ENCODE measurements around the gene IER5. TPM values are rescaled to one million over a fixed set of nuclear protein-coding genes. Genes with fewer than 3 reads are reported as not detected.
"Not testable (repeated sequence)": the region's sequence is repeated elsewhere in the genome, so short reads cannot be mapped to it uniquely, and the experiment has no call there.

Gene IER5
- polyA plus RNA-seq, 1 of the 3 experiments (the other 2 are of a cell fraction): 52.9 TPM

GRCh38 chr1:181044449-181044966 is 44.0 kb upstream of the IER5 start:
- no peak for DNase-seq
- Histone ChIP-seq H3F3A (replicated peaks; ENCODE audit: insufficient read depth) (no peaks in the 10 kb centered on the region), H3K4me2 (no peak overlapping the region), H3K36me3 (replicated peaks in 1 of 2; ENCODE audit: control insufficient read depth in 1 of 2, insufficient read depth in 2 of 2, low read length in 1 of 2) (no peaks in the 10 kb centered on the region), H3K9me2 (no peaks in the 10 kb centered on the region), H3K9me3 (no peaks in the 10 kb centered on the region), H3K79me2 (ENCODE audit: insufficient read depth) (no peaks in the 10 kb centered on the region), H3K4me3 (ENCODE audit: low read depth in 2 of 2, low read length in 1 of 2) (no peak overlapping the region), H4K20me1 (ENCODE audit: insufficient read depth) (no peaks in the 10 kb centered on the region), H3K9ac (no peak overlapping the region), H2AFZ (ENCODE audit: low read depth) (no peak overlapping the region), H3K27ac (ENCODE audit: low read depth in 2 of 2, low read length in 1 of 2) (no peak overlapping the region), H3K27me3 (ENCODE audit: insufficient read depth) (no peaks in the 10 kb centered on the region), H3K4me1 (ENCODE audit: control insufficient read depth in 1 of 2, insufficient read depth in 2 of 2, low read depth in 1 of 2, low read length in 1 of 2) (no peaks in the 10 kb centered on the region; a peak in 1 of 4 replicates)
- TF ChIP-seq MXI1 (IDR thresholded peaks at IDR 0.05; ENCODE audit: low read depth, low read length): no peak
- no peak for TF ChIP-seq SMC3 (IDR thresholded peaks at IDR 0.05; ENCODE audit: low read depth, low read length)
- TF ChIP-seq TEAD4 (IDR thresholded peaks at IDR 0.05; ENCODE audit: borderline replicate concordance, insufficient read depth): no peak
- TF ChIP-seq ZBTB33 (IDR thresholded peaks at IDR 0.05; ENCODE audit: borderline replicate concordance, low read depth): no peak
- no peak for TF ChIP-seq SIN3A (IDR thresholded peaks at IDR 0.05; ENCODE audit: borderline replicate concordance, low read depth, low read length)
- no peak for TF ChIP-seq TCF12 (IDR thresholded peaks at IDR 0.05)
- TF ChIP-seq FOSL2 (IDR thresholded peaks at IDR 0.05; ENCODE audit: borderline replicate concordance, low read depth): no peak
- no peak for TF ChIP-seq FOXJ3 (CRISPR knock-in tag; IDR thresholded peaks at IDR 0.05)
- no peak for TF ChIP-seq GATA2 (CRISPR knock-in tag; IDR thresholded peaks at IDR 0.05)
- no peak for TF ChIP-seq TAF1 (IDR thresholded peaks at IDR 0.05; ENCODE audit: borderline replicate concordance, low read depth, low read length)
- no peak for TF ChIP-seq RCOR1 (IDR thresholded peaks at IDR 0.05; ENCODE audit: low read length)
- no peak for TF ChIP-seq RAD21 (IDR thresholded peaks at IDR 0.05; ENCODE audit: low read length)
- TF ChIP-seq POLR2AphosphoS5 (IDR thresholded peaks at IDR 0.05; ENCODE audit: low read depth, low read length): no peak
- no peak for TF ChIP-seq YY1 (IDR thresholded peaks at IDR 0.05; ENCODE audit: low read depth)
- TF ChIP-seq CHD2 (IDR thresholded peaks at IDR 0.05; ENCODE audit: low read length, partially characterized antibody): no peak
- no peak for TF ChIP-seq USF2 (IDR thresholded peaks at IDR 0.05; ENCODE audit: borderline replicate concordance, low read depth, low read length)
- TF ChIP-seq JUND (IDR thresholded peaks at IDR 0.05): no peak
- no peak for TF ChIP-seq IRF3 (IDR thresholded peaks at IDR 0.05; ENCODE audit: low read depth, low read length)
- 85% methylated on average over 5 of the region's 5 CpGs for WGBS (ENCODE audit: low lambda C conversion rate)
- ChIA-PET CTCF (interaction anchor here (0.9 to 1.7 kb wide), 3 partner anchors 22 to 529 kb away, joined by 3 to 5 read pairs (median 4); no protein-coding TSS in a partner anchor), POLR2A (no interaction called here)

GRCh38 chr1:181045946-181046345 is 42.6 kb upstream of the IER5 start:
- H3K36me3 ChIP-seq (replicated peaks in 1 of 2; ENCODE audit: control insufficient read depth in 1 of 2, insufficient read depth in 2 of 2, low read length in 1 of 2); H3K4me1 ChIP-seq (ENCODE audit: control insufficient read depth in 1 of 2, insufficient read depth in 2 of 2, low read depth in 1 of 2, low read length in 1 of 2); H3K79me2 ChIP-seq (ENCODE audit: insufficient read depth); H3K27me3 ChIP-seq (ENCODE audit: insufficient read depth); H4K20me1 ChIP-seq (ENCODE audit: insufficient read depth); DNase-seq; H3F3A ChIP-seq (replicated peaks; ENCODE audit: insufficient read depth); H3K4me3 ChIP-seq (ENCODE audit: low read depth in 2 of 2, low read length in 1 of 2); H3K9me2 ChIP-seq; H3K9ac ChIP-seq; H3K9me3 ChIP-seq; H3K27ac ChIP-seq (ENCODE audit: low read depth in 2 of 2, low read length in 1 of 2); H2AFZ ChIP-seq (ENCODE audit: low read depth); H3K4me2 ChIP-seq; POLR2A ChIA-PET: not testable (repeated sequence)
- CTCF ChIA-PET: interaction anchor here (1.0 to 1.7 kb wide), 3 partner anchors 24 to 120 kb away, joined by 3 to 4 read pairs (median 4); no protein-coding TSS in a partner anchor
- 98% methylated on average over 9 of the region's 22 CpGs for WGBS (ENCODE audit: low lambda C conversion rate)
